Measurements from ENCODE around the gene ZNF385B.

Gene ZNF385B

DNA sequence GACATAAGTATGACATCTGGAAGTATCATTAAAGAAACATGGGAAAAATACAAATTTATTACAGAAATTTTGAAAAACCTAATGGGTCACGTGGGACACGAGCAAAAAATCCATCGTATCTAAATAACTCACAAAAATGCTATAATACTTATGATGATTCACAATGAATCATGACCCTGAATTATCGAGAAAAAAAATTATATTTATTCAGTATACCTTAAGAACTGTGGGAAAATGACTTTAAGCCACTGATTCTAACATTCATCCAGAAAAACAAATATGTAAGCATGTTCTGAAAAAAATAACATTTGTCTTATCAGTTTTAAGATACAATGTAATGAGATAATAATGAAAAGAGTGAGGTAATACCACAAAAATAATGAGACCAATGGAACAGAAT lies 51.8 kb downstream of the ZNF385B start:
- H3K27me3 Mint-ChIP-seq (ENCODE audit: low read depth): no peaks in the 10 kb centered on the region
- no peak overlapping the region for H3K4me3 Mint-ChIP-seq
- TF ChIP-seq, protein P1, sequence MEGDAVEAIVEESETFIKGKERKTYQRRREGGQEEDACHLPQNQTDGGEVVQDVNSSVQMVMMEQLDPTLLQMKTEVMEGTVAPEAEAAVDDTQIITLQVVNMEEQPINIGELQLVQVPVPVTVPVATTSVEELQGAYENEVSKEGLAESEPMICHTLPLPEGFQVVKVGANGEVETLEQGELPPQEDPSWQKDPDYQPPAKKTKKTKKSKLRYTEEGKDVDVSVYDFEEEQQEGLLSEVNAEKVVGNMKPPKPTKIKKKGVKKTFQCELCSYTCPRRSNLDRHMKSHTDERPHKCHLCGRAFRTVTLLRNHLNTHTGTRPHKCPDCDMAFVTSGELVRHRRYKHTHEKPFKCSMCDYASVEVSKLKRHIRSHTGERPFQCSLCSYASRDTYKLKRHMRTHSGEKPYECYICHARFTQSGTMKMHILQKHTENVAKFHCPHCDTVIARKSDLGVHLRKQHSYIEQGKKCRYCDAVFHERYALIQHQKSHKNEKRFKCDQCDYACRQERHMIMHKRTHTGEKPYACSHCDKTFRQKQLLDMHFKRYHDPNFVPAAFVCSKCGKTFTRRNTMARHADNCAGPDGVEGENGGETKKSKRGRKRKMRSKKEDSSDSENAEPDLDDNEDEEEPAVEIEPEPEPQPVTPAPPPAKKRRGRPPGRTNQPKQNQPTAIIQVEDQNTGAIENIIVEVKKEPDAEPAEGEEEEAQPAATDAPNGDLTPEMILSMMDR (IDR thresholded peaks at IDR 0.05; ENCODE audit: unreplicated experiment in 3 of 3): no peak
- H3K4me1 Mint-ChIP-seq: no peaks in the 10 kb centered on the region
- no peaks in the 10 kb centered on the region for H3K36me3 Mint-ChIP-seq (ENCODE audit: low read depth)
- peaks cover 9% of the 10 kb centered on the region for H3K9me3 Mint-ChIP-seq
- no peak overlapping the region for H3K27ac Mint-ChIP-seq

DNA sequence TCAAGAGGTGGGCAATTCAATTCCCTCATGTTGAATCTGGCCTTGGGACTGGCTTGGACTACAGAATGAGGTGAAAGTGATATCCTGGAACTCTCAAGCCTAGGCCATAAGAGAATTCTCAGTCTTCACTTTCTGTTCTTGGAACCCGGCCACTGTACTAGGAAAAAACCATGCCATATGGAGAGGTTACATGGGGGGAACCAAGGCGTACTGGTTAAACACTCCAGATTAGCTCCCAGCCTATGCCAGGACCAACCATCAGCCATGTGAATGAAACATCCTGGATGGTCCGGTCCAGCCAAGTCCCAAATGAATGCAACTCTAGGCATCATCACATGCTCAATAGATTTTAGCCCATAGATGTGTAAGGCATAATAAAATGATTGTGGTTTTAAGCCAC lies 56.4 kb downstream of the ZNF385B start:
- Mint-ChIP-seq H3K9me3 (no peaks in the 10 kb centered on the region), H3K27ac (no peak overlapping the region), H3K27me3 (ENCODE audit: low read depth) (no peaks in the 10 kb centered on the region), H3K4me3 (no peak overlapping the region), H3K4me1 (peaks cover 9% of the 10 kb centered on the region), H3K36me3 (ENCODE audit: low read depth) (no peaks in the 10 kb centered on the region)
- TF ChIP-seq, protein P1 (IDR thresholded peaks at IDR 0.05; ENCODE audit: unreplicated experiment in 3 of 3): no peak

DNA sequence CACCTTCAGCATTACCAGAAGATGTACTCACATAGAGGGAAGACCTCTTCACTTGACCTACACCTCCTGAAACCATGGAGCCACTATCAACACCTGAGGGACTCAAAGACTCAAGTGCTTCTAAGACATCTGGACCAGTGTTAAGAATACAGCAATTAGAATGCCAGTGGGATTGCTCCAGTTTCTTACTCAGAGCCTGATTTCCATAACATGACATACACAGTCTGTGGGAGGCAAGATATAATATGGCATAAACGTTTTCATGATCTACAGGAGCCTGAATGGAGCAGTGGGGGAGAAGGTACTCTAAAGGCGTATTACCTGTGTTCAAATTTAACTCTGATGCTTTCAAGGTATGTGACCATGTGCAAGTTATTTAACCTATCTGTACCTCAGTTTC lies 57.2 kb downstream of the ZNF385B start:
- no peak overlapping the region for H3K4me3 Mint-ChIP-seq
- no peak overlapping the region for H3K27ac Mint-ChIP-seq
- no peaks in the 10 kb centered on the region for H3K9me3 Mint-ChIP-seq
- H3K36me3 Mint-ChIP-seq (ENCODE audit: low read depth): no peaks in the 10 kb centered on the region
- H3K27me3 Mint-ChIP-seq (ENCODE audit: low read depth): no peaks in the 10 kb centered on the region
- TF ChIP-seq, protein P1 (IDR thresholded peaks at IDR 0.05; ENCODE audit: unreplicated experiment in 3 of 3): no peak
- H3K4me1 Mint-ChIP-seq: peaks cover 9% of the 10 kb centered on the region

DNA sequence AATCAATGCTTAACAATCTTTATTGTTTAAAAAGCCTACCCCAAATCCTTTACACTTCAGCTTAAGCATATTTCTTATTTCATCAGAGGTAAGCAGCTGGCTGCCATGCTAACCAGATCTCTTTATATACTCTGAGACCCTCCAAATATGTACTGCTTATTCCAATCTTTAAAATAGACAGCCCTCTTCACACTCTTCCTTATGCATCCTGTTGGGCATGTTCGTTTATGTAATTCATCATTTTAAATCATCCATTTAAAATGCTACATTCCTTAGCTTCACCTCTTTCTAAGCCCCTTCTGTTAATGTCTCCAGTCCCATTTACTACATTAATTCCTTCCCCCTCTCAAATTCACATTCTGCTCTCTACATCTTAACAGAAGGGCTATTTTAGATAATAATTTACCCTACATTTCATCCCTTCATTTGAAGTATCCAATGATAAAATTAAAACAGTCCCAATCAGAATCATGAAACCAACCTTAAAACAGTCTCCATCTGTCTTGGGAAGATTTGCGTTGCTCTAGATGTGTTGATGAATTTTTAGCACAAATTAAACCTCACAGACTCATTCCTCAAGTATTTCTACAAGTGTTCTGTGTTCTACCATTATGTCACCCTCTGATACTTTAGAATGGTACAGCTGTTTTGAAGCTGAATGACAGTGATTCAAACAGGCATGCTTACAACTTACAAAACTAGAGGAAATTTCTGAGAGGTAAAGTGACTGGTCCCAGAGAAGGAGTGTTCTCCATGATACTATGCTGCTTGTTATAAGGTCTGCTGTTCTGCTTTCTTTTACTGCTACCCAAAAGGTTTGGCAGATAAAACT lies 59.1 kb downstream of the ZNF385B start:
- no peaks in the 10 kb centered on the region for H3K27me3 Mint-ChIP-seq (ENCODE audit: low read depth)
- H3K4me1 Mint-ChIP-seq: peaks cover 13% of the 10 kb centered on the region
- peak overlapping the region in 1 of 3 experiments; percentile 2 for H3K27ac Mint-ChIP-seq
- TF ChIP-seq, protein P1 (IDR thresholded peaks at IDR 0.05; ENCODE audit: unreplicated experiment in 3 of 3): no peak
- no peaks in the 10 kb centered on the region for H3K36me3 Mint-ChIP-seq (ENCODE audit: low read depth)
- no peak overlapping the region for H3K4me3 Mint-ChIP-seq
- H3K9me3 Mint-ChIP-seq: no peaks in the 10 kb centered on the region

DNA sequence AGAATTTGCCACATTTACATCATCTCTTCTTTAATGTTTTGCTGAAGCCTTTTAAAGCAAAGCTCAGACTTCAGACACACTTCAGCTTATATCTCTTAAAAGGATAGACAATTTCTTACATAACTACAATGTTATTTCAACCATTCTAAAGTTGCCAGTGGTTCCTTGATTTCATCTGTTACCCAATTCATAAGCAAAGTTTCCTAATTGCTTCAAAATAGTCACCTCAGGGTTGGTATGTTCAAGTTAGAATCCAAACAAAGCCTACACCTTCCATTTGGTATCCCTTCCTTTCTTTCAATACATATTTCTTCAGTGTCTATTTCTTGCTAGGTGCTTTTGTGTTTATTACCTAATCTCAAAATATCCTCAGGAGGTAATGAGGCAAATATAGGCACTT lies 60.6 kb downstream of the ZNF385B start:
- H3K4me3 Mint-ChIP-seq: no peak overlapping the region
- no peaks in the 10 kb centered on the region for H3K9me3 Mint-ChIP-seq
- peaks cover 21% of the 10 kb centered on the region for H3K4me1 Mint-ChIP-seq
- TF ChIP-seq, protein P1 (IDR thresholded peaks at IDR 0.05; ENCODE audit: unreplicated experiment in 3 of 3): no peak
- no peaks in the 10 kb centered on the region for H3K27me3 Mint-ChIP-seq (ENCODE audit: low read depth)
- no peak overlapping the region for H3K27ac Mint-ChIP-seq
- no peaks in the 10 kb centered on the region for H3K36me3 Mint-ChIP-seq (ENCODE audit: low read depth)
